Measurements from ENCODE around the gene UNKL. TPM values are rescaled to one million over a fixed set of nuclear protein-coding genes. Genes with fewer than 3 reads are reported as not detected.

Gene UNKL
- total and polyA plus RNA-seq, 2 of the 8 experiments (the other 6 are each of a cell fraction or from before 2014, with no cell fraction given): 25.1 to 31.8 TPM

DNA sequence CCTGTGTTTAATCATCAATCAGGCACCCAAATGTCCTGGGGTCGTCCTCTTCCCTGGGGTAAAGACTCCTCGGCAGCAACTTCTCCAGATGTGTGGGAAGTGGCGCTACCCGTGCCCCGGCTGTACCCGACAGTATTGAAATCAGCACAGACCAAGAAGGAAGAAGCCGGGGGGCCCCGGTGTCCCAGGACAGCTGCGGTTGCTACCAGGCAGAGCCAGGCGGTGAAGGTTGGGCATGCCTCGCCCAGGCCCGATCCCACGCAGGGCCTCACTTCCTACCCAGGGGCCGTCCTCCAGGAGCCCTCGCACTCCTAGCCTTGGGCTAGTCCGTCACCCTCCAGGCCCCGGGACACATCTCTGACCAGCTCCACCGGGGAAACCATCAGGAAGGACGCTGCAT is 38.8 kb upstream of the UNKL start:
- DNase-seq (ENCODE audit: low read depth in 1 of 2, low spot score in 2 of 2) (no peak), FAIRE-seq (no peak)
- H3K4me1 ChIP-seq (replicated peaks in 1 of 4; ENCODE audit: control insufficient read depth in 3 of 4, insufficient read depth in 4 of 4, low read length in 3 of 4): no peaks in the 10 kb centered on the region
- no peak overlapping the region for H2BK15ac ChIP-seq (ENCODE audit: low read length)
- peaks cover 0 to 35% (median 12%) of the 10 kb centered on the region in 4 experiments; a peak in 5 of 8 replicates for H3K36me3 ChIP-seq (ENCODE audit: control insufficient read depth in 2 of 4, insufficient read depth in 4 of 4, low read length in 3 of 4)
- H2BK5ac ChIP-seq (ENCODE audit: low read depth, low read length): no peak overlapping the region
- H4K20me1 ChIP-seq (replicated peaks in 1 of 2; ENCODE audit: control insufficient read depth in 1 of 2, insufficient read depth in 2 of 2, low read length in 2 of 2): peaks cover 2 to 9% of the 10 kb centered on the region in 2 experiments
- H3K14ac ChIP-seq (ENCODE audit: insufficient read length): no peak overlapping the region
- H2AFZ ChIP-seq (ENCODE audit: low read length): no peak overlapping the region
- H3K4ac ChIP-seq (replicated peaks; ENCODE audit: insufficient read length, low read depth, low read length): no peak overlapping the region
- H3K4me3 ChIP-seq (ENCODE audit: extremely low read depth in 1 of 4, insufficient read depth in 2 of 4, low read depth in 3 of 4, low read length in 4 of 4): no peak overlapping the region
- CTCF ChIA-PET (ENCODE audit: partially characterized antibody): interaction anchor here (1.5 kb wide), 1 partner anchor 38 kb away, joined by 3 read pairs; no protein-coding TSS in a partner anchor
- H3K9me3 ChIP-seq (ENCODE audit: insufficient read depth in 2 of 2, low read depth in 1 of 2, low read length in 1 of 2): no peaks in the 10 kb centered on the region
- no peak overlapping the region for H3K4me2 ChIP-seq (ENCODE audit: insufficient read depth in 1 of 2, low read depth in 2 of 2, low read length in 2 of 2)
- no peak overlapping the region for H3K23ac ChIP-seq (ENCODE audit: insufficient read length)
- no peak overlapping the region for H2AK5ac ChIP-seq (ENCODE audit: low read depth, low read length)
- H2BK120ac ChIP-seq (replicated peaks; ENCODE audit: low read depth, low read length): no peak overlapping the region
- H3K79me2 ChIP-seq (ENCODE audit: control insufficient read depth in 1 of 2, insufficient read depth in 2 of 2, low read length in 2 of 2): no peaks in the 10 kb centered on the region
- POLR2A ChIA-PET (ENCODE audit: partially characterized antibody): interaction anchor here (1.0 kb wide), 1 partner anchor 9 kb away, joined by 3 read pairs; the partner anchor contains the start of gene CCDC154
- H3K27ac ChIP-seq (ENCODE audit: low read depth, low read length): no peak overlapping the region
- H3K9ac ChIP-seq (replicated peaks in 1 of 4; ENCODE audit: extremely low read depth in 1 of 4, low read depth in 3 of 4, low read length in 3 of 4): no peak overlapping the region
- H3K56ac ChIP-seq (replicated peaks; ENCODE audit: insufficient read length, low read depth, low read length): no peak overlapping the region
- H3K23me2 ChIP-seq (ENCODE audit: low read depth, low read length): no peaks in the 10 kb centered on the region
- no peaks in the 10 kb centered on the region for H3K27me3 ChIP-seq (replicated peaks in 1 of 4; ENCODE audit: control insufficient read depth in 3 of 4, extremely low read depth in 1 of 4, insufficient read depth in 3 of 4, low read length in 3 of 4)
- H2BK12ac ChIP-seq (ENCODE audit: low read depth, low read length): no peak overlapping the region
- no peak overlapping the region for H2BK20ac ChIP-seq (ENCODE audit: low read length)
- TF ChIP-seq KDM5A (IDR thresholded peaks at IDR 0.05; ENCODE audit: low read length) (no peak), JUND (IDR thresholded peaks at IDR 0.05; ENCODE audit: low read length) (no peak), TCF12 (IDR thresholded peaks at IDR 0.05; ENCODE audit: low read depth, low read length) (no peak), SIX5 (IDR thresholded peaks at IDR 0.05; ENCODE audit: low read depth, low read length) (no peak), GABPA (IDR thresholded peaks at IDR 0.05; ENCODE audit: borderline replicate concordance, insufficient read depth, low read length) (no peak), POLR2AphosphoS5 (IDR thresholded peaks at IDR 0.05; ENCODE audit: low read depth, low read length) (no peak), NRF1 (IDR thresholded peaks at IDR 0.05; ENCODE audit: low read depth, low read length) (no peak), EZH2 (IDR thresholded peaks at IDR 0.05; ENCODE audit: low read depth, low read length, severe bottlenecking) (no peak), SRF (IDR thresholded peaks at IDR 0.05; ENCODE audit: low read depth, low read length) (no peak)
- no peak overlapping the region for H4K8ac ChIP-seq (ENCODE audit: extremely low read depth, insufficient read depth, low read length)
- H4K5ac ChIP-seq (ENCODE audit: insufficient read length, low read depth, low read length): no peak overlapping the region
- no peak overlapping the region for H3K18ac ChIP-seq (ENCODE audit: extremely low read depth, low read length)
- 97% methylated on average over 17 of the region's 19 CpGs; no CpG with 5 or more reads in 1 of the 2 experiments for WGBS, 2 experiments (ENCODE audit: extremely low coverage in 1 of 2, insufficient coverage in 1 of 2, insufficient read length in 1 of 2, insufficient replicate concordance in 2 of 2, low coverage in 1 of 2, low lambda C conversion rate in 2 of 2, missing lambda C conversion rate in 1 of 2)
- no peaks in the 10 kb centered on the region; the same call in 1 of the 2 replicates for H3K79me1 ChIP-seq (ENCODE audit: low read depth, low read length)
- H4K91ac ChIP-seq (replicated peaks; ENCODE audit: insufficient read length, low read length): no peak overlapping the region
